K562 (cell line): Measurements from ENCODE around the gene KLK5. TPM values are rescaled to one million over a fixed set of nuclear protein-coding genes. Genes with fewer than 3 reads are reported as not detected.

Source experiments
- ATAC-seq: fragments of 200-7000 bp; cut with Tn5 transposase; 3 replicates; pipeline ENCODE4 v1.9.1; 2020; ENCODE audit warnings: moderate library complexity
- BruUV-seq: library from RNA; stranded (reverse); fragments of 400-500 nt; replicated peaks from 2 replicates; lab custom pipeline; 2021; lab: Mats Ljungman, UMichigan
- CTCF ChIA-PET: fragments of 300-600 bp; formaldehyde crosslinking; extraction: SDS; loops from one replicate; lab custom pipeline; 2021; ENCODE audit warnings: low intra/inter-chr PET ratio; lab: Yijun Ruan, JAX
- POLR2A ChIA-PET: fragments of 300-600, 350-650 bp; sonication (Branson Sonifier 250); formaldehyde crosslinking; extraction: SDS; loops from one replicate; lab custom pipeline; 2021; ENCODE audit warnings: antibody characterized with exemption, inconsistent platforms; lab: Yijun Ruan, JAX
- DNase-seq, 4 experiments: peaks; one replicate each; pipeline versions ENCODE4 v3.0.0 to v3.0.0-alpha.2; 2011 to 2018; ENCODE audit warnings: low spot score in 3 of 4, mixed read lengths in 3 of 4; ENCODE audit errors: extremely low read depth in 1 of 4
- FAIRE-seq: peaks from 2 replicates; lab custom pipeline; 2011; peaks lifted over from hg19 to GRCh38; lab: Jason Lieb, UNC
- H2AFZ ChIP-seq: 2 replicates; pipeline ENCODE4 v1.6.0; 2011; ENCODE audit warnings: low read depth, low read length, control low read depth, inconsistent platforms
- H3K27ac ChIP-seq: fragments of 200-600 bp; 3 replicates; pipeline ENCODE4 v1.8.0; 2011; ENCODE audit warnings: low read depth, mild to moderate bottlenecking, control low read depth, inconsistent platforms, low read length, moderate library complexity, mixed read lengths; ENCODE audit errors: extremely low read depth
- H3K27me3 ChIP-seq, 2 experiments: fragments of 300-600 bp in 1 of 2; 2 replicates in 1 of 2; 3 replicates in 1 of 2; pipeline versions ENCODE4 v1.6.0 to v1.8.0; 2011; ENCODE audit warnings: inconsistent platforms in 2 of 2, low read length in 2 of 2, mild to moderate bottlenecking in 1 of 2, mixed read lengths in 1 of 2, moderate library complexity in 1 of 2; ENCODE audit not compliant: control insufficient read depth in 2 of 2, insufficient read depth in 2 of 2
- H3K36me3 ChIP-seq: fragments of 300-600 bp; 3 replicates; pipeline ENCODE4 v1.8.0; 2011; ENCODE audit warnings: mild to moderate bottlenecking, low read length, inconsistent platforms; ENCODE audit not compliant: control insufficient read depth, insufficient read depth
- H3K4me1 ChIP-seq, 2 experiments: fragments of 200-600 bp in 1 of 2; replicated peaks in 1 of 2; 2 replicates in 1 of 2; 3 replicates in 1 of 2; pipeline versions ENCODE4 v1.5.1 to v1.8.0; 2011; ENCODE audit warnings: inconsistent platforms in 2 of 2, low read length in 2 of 2, mild to moderate bottlenecking in 1 of 2, mixed read lengths in 1 of 2, moderate library complexity in 1 of 2; ENCODE audit not compliant: control insufficient read depth in 2 of 2, insufficient read depth in 2 of 2
- H3K4me2 ChIP-seq: 2 replicates; pipeline ENCODE4 v1.6.1; 2011; ENCODE audit warnings: low read length, control low read depth, inconsistent platforms, mixed read lengths; ENCODE audit not compliant: insufficient read depth
- H3K4me3 ChIP-seq: fragments of 200-600 bp; sonication (generic), shearing (Covaris generic); 2 replicates; pipeline ENCODE4 v1.5.1; 2016; ENCODE audit warnings: control low read depth, inconsistent platforms
- H3K79me2 ChIP-seq: fragments of 200-600 bp; 3 replicates; pipeline ENCODE4 v1.8.0; 2011; ENCODE audit warnings: low read length, inconsistent platforms; ENCODE audit not compliant: control insufficient read depth, insufficient read depth
- H3K9ac ChIP-seq, 2 experiments: 2 replicates each; pipeline versions ENCODE4 v1.6.0 to v1.6.1; 2011; ENCODE audit warnings: low read depth in 2 of 2, low read length in 2 of 2, control low read depth in 1 of 2, inconsistent platforms in 1 of 2, mild to moderate bottlenecking in 1 of 2, mixed read lengths in 1 of 2; ENCODE audit not compliant: insufficient read depth in 1 of 2
- H3K9me1 ChIP-seq: one replicate; pipeline ENCODE4 v1.6.0; 2011; ENCODE audit warnings: inconsistent platforms, mild to moderate bottlenecking, low read length, moderate library complexity; ENCODE audit not compliant: control insufficient read depth, insufficient read depth
- H3K9me3 ChIP-seq: replicated peaks from 2 replicates; pipeline ENCODE4 v1.5.1; 2011; ENCODE audit warnings: low read depth, low read length, inconsistent platforms; ENCODE audit not compliant: control insufficient read depth, insufficient read depth
- H4K20me1 ChIP-seq: replicated peaks from 2 replicates; pipeline ENCODE4 v1.6.1; 2011; ENCODE audit warnings: low read length, inconsistent platforms, mixed read lengths; ENCODE audit not compliant: control insufficient read depth, insufficient read depth
- FOSL1 ChIP-seq: fragments of 200-800 bp; sonication (Bioruptor generic); conservative IDR thresholded peaks from 2 replicates; pipeline ENCODE4 v1.6.1; 2016; ENCODE audit warnings: missing genetic modification characterization, missing compliant biosample characterization
- POLR2H ChIP-seq: IDR thresholded peaks from 2 replicates; pipeline ENCODE4 v1.6.1; 2016; ENCODE audit warnings: missing genetic modification characterization, low read depth, mild to moderate bottlenecking, control low read depth, missing compliant biosample characterization, moderate library complexity
- RBM34 ChIP-seq: fragments of 200-400 bp; formaldehyde crosslinking; IDR thresholded peaks from 2 replicates; pipeline ENCODE4 v1.6.1; 2018; ENCODE audit warnings: low read length, borderline replicate concordance; ENCODE audit not compliant: insufficient read depth
- WGBS: fragments of 100-300 bp; shearing (Covaris generic); methylation state at CpG from one replicate; pipeline ENCODE4 v1.1.6; 2016; ENCODE audit warnings: low coverage, mixed read lengths; ENCODE audit not compliant: insufficient coverage; ENCODE audit errors: missing lambda C conversion rate; 5-methylcytosine and 5-hydroxymethylcytosine counted together
- in situ Hi-C: fragments of 300-500 bp; cut with MboI; formaldehyde crosslinking; loops from 4 replicates; pipeline ENCODE4 v1.15.0; 2018; ENCODE audit warnings: inconsistent platforms, mixed read lengths
- intact Hi-C: fragments of 100-400 bp; cut with micrococcal nuclease; formaldehyde crosslinking; loops from 2 replicates; pipeline ENCODE4 v1.14.2; 2022
- polyA plus RNA-seq, 8 experiments: library from polyadenylated mRNA; depleted of rRNA in 4 of 8; stranded (reverse) in 5 of 8; unstranded in 3 of 8; fragments of >200 nt; fragmentation: Nextera tagmentation in 2 of 8; fragmentation: Illumina TruSeq in 1 of 8; extraction: Ambion mirVana in 2 of 8; extraction: Trizol in 1 of 8; gene quantifications; 2 replicates each; pipeline versions ENCODE4 v1.2.1 to v1.2.3, GENCODE V29; 2011 to 2014; ENCODE audit warnings: inconsistent platforms in 1 of 8, missing spikeins in 1 of 8
- total RNA-seq, 7 experiments: library from RNA; depleted of rRNA in 6 of 7; stranded (reverse); fragments of >200 nt in 6 of 7; fragmentation: Illumina TruSeq in 2 of 7; extraction: Trizol in 2 of 7; gene quantifications; 2 replicates each; pipeline versions ENCODE4 v1.2.1 to v1.2.3, GENCODE V29; 2011 to 2021; ENCODE audit warnings: low replicate concordance in 1 of 7
- TF ChIP-seq, protein P1 (sequence below), 2 experiments: fragments of 450-650 bp in 1 of 2; IDR thresholded peaks; 2 replicates each; pipeline ENCODE4 v1.6.1; 2011 to 2017; ENCODE audit warnings: low read depth in 2 of 2, antibody characterized with exemption in 1 of 2, borderline replicate concordance in 1 of 2, low read length in 1 of 2, mild to moderate bottlenecking in 1 of 2, mixed read lengths in 1 of 2; ENCODE audit not compliant: control insufficient read depth in 1 of 2
- TF ChIP-seq, protein P2 (sequence below): IDR thresholded peaks from 2 replicates; pipeline ENCODE4 v1.6.1; 2016; ENCODE audit warnings: missing genetic modification characterization, missing compliant biosample characterization

KLK5 gene
- total and polyA plus RNA-seq, 9 of the 15 experiments (the other 6 are each of a cell fraction or from before 2014, with no cell fraction given) = not detected

- ATAC-seq = no peak
- H3K9me3 ChIP-seq = no peaks in the 10 kb centered on the region
- H3K4me1 ChIP-seq = peaks cover 0 to under 1% of the 10 kb centered on the region in 2 experiments; a peak in 1 of 5 replicates
- POLR2A ChIA-PET = interaction anchor here (0.6 kb wide), 1 partner anchor 108 kb away, joined by 3 read pairs; no protein-coding TSS in a partner anchor
- WGBS = 10% methylated on average over 5 of the region's 5 CpGs
- H3K36me3 ChIP-seq = no peaks in the 10 kb centered on the region
- H3K79me2 ChIP-seq = no peaks in the 10 kb centered on the region
- TF ChIP-seq, protein P1, sequence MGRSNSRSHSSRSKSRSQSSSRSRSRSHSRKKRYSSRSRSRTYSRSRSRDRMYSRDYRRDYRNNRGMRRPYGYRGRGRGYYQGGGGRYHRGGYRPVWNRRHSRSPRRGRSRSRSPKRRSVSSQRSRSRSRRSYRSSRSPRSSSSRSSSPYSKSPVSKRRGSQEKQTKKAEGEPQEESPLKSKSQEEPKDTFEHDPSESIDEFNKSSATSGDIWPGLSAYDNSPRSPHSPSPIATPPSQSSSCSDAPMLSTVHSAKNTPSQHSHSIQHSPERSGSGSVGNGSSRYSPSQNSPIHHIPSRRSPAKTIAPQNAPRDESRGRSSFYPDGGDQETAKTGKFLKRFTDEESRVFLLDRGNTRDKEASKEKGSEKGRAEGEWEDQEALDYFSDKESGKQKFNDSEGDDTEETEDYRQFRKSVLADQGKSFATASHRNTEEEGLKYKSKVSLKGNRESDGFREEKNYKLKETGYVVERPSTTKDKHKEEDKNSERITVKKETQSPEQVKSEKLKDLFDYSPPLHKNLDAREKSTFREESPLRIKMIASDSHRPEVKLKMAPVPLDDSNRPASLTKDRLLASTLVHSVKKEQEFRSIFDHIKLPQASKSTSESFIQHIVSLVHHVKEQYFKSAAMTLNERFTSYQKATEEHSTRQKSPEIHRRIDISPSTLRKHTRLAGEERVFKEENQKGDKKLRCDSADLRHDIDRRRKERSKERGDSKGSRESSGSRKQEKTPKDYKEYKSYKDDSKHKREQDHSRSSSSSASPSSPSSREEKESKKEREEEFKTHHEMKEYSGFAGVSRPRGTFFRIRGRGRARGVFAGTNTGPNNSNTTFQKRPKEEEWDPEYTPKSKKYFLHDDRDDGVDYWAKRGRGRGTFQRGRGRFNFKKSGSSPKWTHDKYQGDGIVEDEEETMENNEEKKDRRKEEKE (IDR thresholded peaks at IDR 0.05; ENCODE audit: borderline replicate concordance in 1 of 2, control insufficient read depth in 1 of 2, low read depth in 2 of 2, low read length in 1 of 2) = no peak
- TF ChIP-seq POLR2H (tag) (no peak), RBM34 (no peak), FOSL1 (tag) (0 out of 2 replicates have a peak, but pooled peaks have one; percentile 15)
- TF ChIP-seq, protein P2, sequence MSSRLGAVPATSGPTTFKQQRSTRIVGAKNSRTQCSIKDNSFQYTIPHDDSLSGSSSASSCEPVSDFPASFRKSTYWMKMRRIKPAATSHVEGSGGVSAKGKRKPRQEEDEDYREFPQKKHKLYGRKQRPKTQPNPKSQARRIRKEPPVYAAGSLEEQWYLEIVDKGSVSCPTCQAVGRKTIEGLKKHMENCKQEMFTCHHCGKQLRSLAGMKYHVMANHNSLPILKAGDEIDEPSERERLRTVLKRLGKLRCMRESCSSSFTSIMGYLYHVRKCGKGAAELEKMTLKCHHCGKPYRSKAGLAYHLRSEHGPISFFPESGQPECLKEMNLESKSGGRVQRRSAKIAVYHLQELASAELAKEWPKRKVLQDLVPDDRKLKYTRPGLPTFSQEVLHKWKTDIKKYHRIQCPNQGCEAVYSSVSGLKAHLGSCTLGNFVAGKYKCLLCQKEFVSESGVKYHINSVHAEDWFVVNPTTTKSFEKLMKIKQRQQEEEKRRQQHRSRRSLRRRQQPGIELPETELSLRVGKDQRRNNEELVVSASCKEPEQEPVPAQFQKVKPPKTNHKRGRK (tag) = peak; percentile 56; the same call in 1 of the 2 replicates
- no peak for DNase-seq
- no peak overlapping the region for H3K4me3 ChIP-seq
- H3K9ac ChIP-seq = no peak overlapping the region
- intact Hi-C loops = no loop called here
- no peak for FAIRE-seq
- CTCF ChIA-PET = no interaction called here
- in situ Hi-C loops = no loop called here
- H3K9me1 ChIP-seq = no peaks in the 10 kb centered on the region
- no peak overlapping the region for H3K27ac ChIP-seq
- no peak overlapping the region for H2AFZ ChIP-seq
- H3K27me3 ChIP-seq = peaks cover 2 to 11% of the 10 kb centered on the region in 2 experiments; a peak in 3 of 5 replicates
- BruUV-seq = no TSS peak
- H4K20me1 ChIP-seq = no peaks in the 10 kb centered on the region
- no peak overlapping the region for H3K4me2 ChIP-seq
These were observed 26.0 kb upstream of the KLK5 start for GRCh38 chr19:50978772-50979390.
